PC-3 (cell line): Measurements from ENCODE around the gene UBAP1L.

Source experiments
- EZH2 ChIP-seq: fragments of 300-600 bp; sonication (generic); IDR thresholded peaks from one replicate; pipeline ENCODE4 v1.6.1; 2017; ENCODE audit warnings: antibody characterized with exemption, mild to moderate bottlenecking, low read length; ENCODE audit not compliant: unreplicated experiment
- EZH2phosphoT487 ChIP-seq: fragments of 300-600 bp; sonication (generic); IDR thresholded peaks from 2 replicates; pipeline ENCODE4 v1.6.1; 2018; ENCODE audit warnings: mild to moderate bottlenecking, antibody characterized with exemption, low read length, borderline replicate concordance
- TF ChIP-seq, protein P1 (sequence below): fragments of 300-600 bp; sonication (generic); conservative IDR thresholded peaks from 2 replicates; pipeline ENCODE4 v1.5.1; 2017; ENCODE audit warnings: antibody characterized with exemption, low read depth, mild to moderate bottlenecking, low read length

DNA sequence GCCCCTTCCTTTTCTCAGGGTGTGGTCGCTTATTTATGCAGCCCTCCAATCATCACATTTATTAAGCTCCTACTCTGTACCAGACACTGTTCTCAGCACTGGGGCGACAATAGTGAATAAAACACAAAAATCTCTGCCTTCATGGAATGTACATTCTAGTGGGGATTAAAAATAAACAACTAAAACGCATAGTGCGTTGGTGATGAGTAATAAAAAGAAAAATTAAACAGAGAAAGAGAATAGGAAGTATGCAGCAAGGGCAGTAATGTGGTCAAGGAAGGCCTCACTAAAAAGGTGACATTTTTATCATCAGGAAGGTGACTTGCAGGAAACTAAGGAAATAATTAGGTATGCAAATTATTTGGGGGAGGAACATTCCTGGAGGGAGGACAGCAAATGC lies 64.7 kb downstream of the UBAP1L start:
- no peak for TF ChIP-seq EZH2
- TF ChIP-seq, protein P1, sequence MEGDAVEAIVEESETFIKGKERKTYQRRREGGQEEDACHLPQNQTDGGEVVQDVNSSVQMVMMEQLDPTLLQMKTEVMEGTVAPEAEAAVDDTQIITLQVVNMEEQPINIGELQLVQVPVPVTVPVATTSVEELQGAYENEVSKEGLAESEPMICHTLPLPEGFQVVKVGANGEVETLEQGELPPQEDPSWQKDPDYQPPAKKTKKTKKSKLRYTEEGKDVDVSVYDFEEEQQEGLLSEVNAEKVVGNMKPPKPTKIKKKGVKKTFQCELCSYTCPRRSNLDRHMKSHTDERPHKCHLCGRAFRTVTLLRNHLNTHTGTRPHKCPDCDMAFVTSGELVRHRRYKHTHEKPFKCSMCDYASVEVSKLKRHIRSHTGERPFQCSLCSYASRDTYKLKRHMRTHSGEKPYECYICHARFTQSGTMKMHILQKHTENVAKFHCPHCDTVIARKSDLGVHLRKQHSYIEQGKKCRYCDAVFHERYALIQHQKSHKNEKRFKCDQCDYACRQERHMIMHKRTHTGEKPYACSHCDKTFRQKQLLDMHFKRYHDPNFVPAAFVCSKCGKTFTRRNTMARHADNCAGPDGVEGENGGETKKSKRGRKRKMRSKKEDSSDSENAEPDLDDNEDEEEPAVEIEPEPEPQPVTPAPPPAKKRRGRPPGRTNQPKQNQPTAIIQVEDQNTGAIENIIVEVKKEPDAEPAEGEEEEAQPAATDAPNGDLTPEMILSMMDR: no peak
- TF ChIP-seq EZH2phosphoT487: no peak
